Heart right ventricle (tissue), 16 donors: ENCODE measurements around the gene TPX2. TPM values are rescaled to one million over a fixed set of nuclear protein-coding genes. Genes with fewer than 3 reads are reported as not detected.
A peak's percentile ranks its signal among the peaks of the same experiment; 100 is the strongest.

ENCODE experiments used
- ATAC-seq, 8 donors: fragments of 200-7000 bp; cut with Tn5 transposase; one replicate each; pipeline ENCODE4 v1.9.1; 2020; ENCODE audit warnings: mild to moderate bottlenecking in 8 of 8, moderate library complexity in 8 of 8, moderate number of reproducible peaks in 1 of 8
- DNase-seq, 2 donors: peaks; one replicate each; pipeline ENCODE4 v3.0.0-alpha.2; 2020
- H3K27ac ChIP-seq, 10 donors: fragments of 200-600 bp; sonication (generic) in 2 of 10; one replicate each; pipeline versions ENCODE4 v1.5.0 to v1.8.0; 2020 to 2022; ENCODE audit warnings: mild to moderate bottlenecking in 3 of 10
- H3K27me3 ChIP-seq, 7 donors: fragments of 200-600 bp; one replicate each; pipeline ENCODE4 v1.8.0; 2021 to 2022; ENCODE audit warnings: mild to moderate bottlenecking in 2 of 7
- H3K36me3 ChIP-seq, 9 donors: fragments of 200-600 bp; sonication (generic) in 1 of 9; one replicate each; pipeline versions ENCODE4 v1.5.0 to v1.8.0; 2020 to 2022; ENCODE audit warnings: mild to moderate bottlenecking in 2 of 9
- H3K4me1 ChIP-seq, 9 donors: fragments of 200-600 bp; sonication (generic) in 1 of 9; one replicate each; pipeline versions ENCODE4 v1.5.0 to v1.8.0; 2020 to 2022; ENCODE audit warnings: mild to moderate bottlenecking in 4 of 9
- H3K4me3 ChIP-seq, 10 donors: fragments of 200-600 bp; sonication (generic) in 2 of 10; one replicate each; pipeline versions ENCODE4 v1.5.0 to v1.8.0; 2020 to 2022; ENCODE audit warnings: mild to moderate bottlenecking in 7 of 10, moderate library complexity in 2 of 10
- H3K9me3 ChIP-seq, 11 donors: fragments of 200-600 bp in 10 of 11; sonication (generic) in 2 of 11; one replicate each; pipeline versions ENCODE4 v1.5.0 to v1.8.0; 2013 to 2022; ENCODE audit warnings: mild to moderate bottlenecking in 2 of 11, control low read depth in 1 of 11, moderate library complexity in 1 of 11
- WGBS, 2 donors: extraction: QIAGEN DNeasy Blood & Tissue Kit; methylation state at CpG; one replicate each; pipeline ENCODE4 v1.1.7; 2013; ENCODE audit warnings: inconsistent platforms in 1 of 2; 5-methylcytosine and 5-hydroxymethylcytosine counted together
- intact Hi-C, 10 donors: fragments of 100-400 bp; cut with DNase I; formaldehyde crosslinking; loops; one replicate each; pipeline versions ENCODE4 v1.11.1 to v1.14.2; 2022
- polyA plus RNA-seq, 2 donors: library from polyadenylated mRNA; stranded (reverse); fragments of 200-250 nt; gene quantifications; one replicate each; pipeline ENCODE4 v1.2.3, GENCODE V29; 2013
- total RNA-seq, 10 donors: library from RNA; stranded (reverse); fragmentation: NEBNext Ultra II Directional in 3 of 10; extraction: Animal tissue kit (Norgen Biotek cat#: 25700) in 3 of 10; gene quantifications; one replicate each; pipeline versions ENCODE4 v1.2.1 to v1.2.4, GENCODE V29; 2021 to 2023
- TF ChIP-seq, protein P1 (sequence below), 9 donors: fragments of 200-600 bp; sonication (generic) in 2 of 9; IDR thresholded peaks; one replicate each; pipeline versions ENCODE4 v1.5.0 to v1.8.0; 2021 to 2022; ENCODE audit warnings: antibody characterized with exemption in 9 of 9, mild to moderate bottlenecking in 5 of 9, moderate library complexity in 1 of 9
- donor health status: Arrhythmogenic right ventricular cardiomyopathy.
- donor health status: ischemic (EF 13 %, LVEDD 7.1; RV severe dilation, severe dysfunction).
- donor health status: healthy with polysubstance abuse.
- donor health status: DM: no; HTN: yes; CAD: no.
- donor health status: DM: no; HTN: no; CAD: no.
- donor health status: ischemic (EF 25% LVEDD 6.9; RV normal size, moderate dysfunction).
- donor health status: ischemic (EF 25% LVEDD 5.7; RV mildly dilated, moderate dysfunction).
- donor health status: healthy.
- donor health status: DM: yes; HTN: yes; CAD: no.
- donor health status: Ischemic cardiomyopathy.
- donor health status: ischemic (EF 35%, LVEDD 5.7; RV mildly dilated, moderate dysfunction).
- donor health status: nonischemic (EF 11% LVEDD 7.7; RV severe dilation, severe dysfunction).
- donor health status: DM: yes; HTN: yes; CAD: no.
- donor health status: PGD.
- donor health status: ischemic (EF 29% LVEDD 5.4; RV normal size, mild dysfunction).
- donor health status: nonischemic (EF 23%, LVEDD 6.1; RV moderate dilation, normal function).

The TPX2 gene
- total and polyA plus RNA-seq, 12 donors = 0.17 to 9.6 (median 0.78) TPM

- Histone ChIP-seq H3K27me3 (peaks cover 0 to 25% (median 19%) of the 10 kb centered on the region in 7 donors), H3K36me3 (no peaks in the 10 kb centered on the region), H3K4me1 (peaks cover 4 to 51% (median 27%) of the 10 kb centered on the region in 9 donors), H3K4me3 (peak within 1 kb of the TSS; percentile 18 to 63 (median 48)), H3K9me3 (no peaks in the 10 kb centered on the region), H3K27ac (peak within 1 kb of the TSS; percentile 27 to 91 (median 78))
- ATAC-seq (peak; percentile 47 to 81 (median 72)), DNase-seq (peak; percentile 64 to 80)
- TF ChIP-seq, protein P1, sequence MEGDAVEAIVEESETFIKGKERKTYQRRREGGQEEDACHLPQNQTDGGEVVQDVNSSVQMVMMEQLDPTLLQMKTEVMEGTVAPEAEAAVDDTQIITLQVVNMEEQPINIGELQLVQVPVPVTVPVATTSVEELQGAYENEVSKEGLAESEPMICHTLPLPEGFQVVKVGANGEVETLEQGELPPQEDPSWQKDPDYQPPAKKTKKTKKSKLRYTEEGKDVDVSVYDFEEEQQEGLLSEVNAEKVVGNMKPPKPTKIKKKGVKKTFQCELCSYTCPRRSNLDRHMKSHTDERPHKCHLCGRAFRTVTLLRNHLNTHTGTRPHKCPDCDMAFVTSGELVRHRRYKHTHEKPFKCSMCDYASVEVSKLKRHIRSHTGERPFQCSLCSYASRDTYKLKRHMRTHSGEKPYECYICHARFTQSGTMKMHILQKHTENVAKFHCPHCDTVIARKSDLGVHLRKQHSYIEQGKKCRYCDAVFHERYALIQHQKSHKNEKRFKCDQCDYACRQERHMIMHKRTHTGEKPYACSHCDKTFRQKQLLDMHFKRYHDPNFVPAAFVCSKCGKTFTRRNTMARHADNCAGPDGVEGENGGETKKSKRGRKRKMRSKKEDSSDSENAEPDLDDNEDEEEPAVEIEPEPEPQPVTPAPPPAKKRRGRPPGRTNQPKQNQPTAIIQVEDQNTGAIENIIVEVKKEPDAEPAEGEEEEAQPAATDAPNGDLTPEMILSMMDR (IDR thresholded peaks at IDR 0.05) = no peak
- 60 to 61% methylated on average over 21 of the region's 21 CpGs for WGBS, 2 donors
- intact Hi-C loops = loop anchor here in 1 of 10 donors (10.0 kb wide), 1 partner anchor 239 kb away; no protein-coding TSS in a partner anchor
These were observed 106.3 kb downstream of the TPX2 start, which contains the start of gene FOXS1 for GRCh38 chr20:31845300-31845863. Gene FOXS1 (minus strand): TSS chr20:31845604. CDS start chr20:31845542, 62 bp downstream.

GRCh38 chr20:31846793-31847138, 107.7 kb downstream of the TPX2 start:
- Histone ChIP-seq H3K27ac (no peak overlapping the region), H3K27me3 (peaks cover 0 to 39% (median 33%) of the 10 kb centered on the region in 7 donors), H3K4me3 (no peak overlapping the region), H3K9me3 (no peaks in the 10 kb centered on the region), H3K36me3 (no peaks in the 10 kb centered on the region), H3K4me1 (peaks cover 4 to 37% (median 17%) of the 10 kb centered on the region in 9 donors)
- TF ChIP-seq, protein P1 (IDR thresholded peaks at IDR 0.05) = no peak
- 51 to 76% methylated on average over 3 of the region's 3 CpGs for WGBS, 2 donors
- DNase-seq (no peak), ATAC-seq (no peak)
- intact Hi-C loops = loop anchor here in 4 of 10 donors (1.0 to 10.0 kb wide), 3 partner anchors 23 to 238 kb away; no protein-coding TSS in a partner anchor

- H3K36me3 ChIP-seq = no peaks in the 10 kb centered on the region
- peaks cover 0 to 21% (median 2%) of the 10 kb centered on the region in 9 donors for H3K4me1 ChIP-seq
- TF ChIP-seq, protein P1 (IDR thresholded peaks at IDR 0.05) = no peak
- DNase-seq = no peak
- no peak overlapping the region for H3K4me3 ChIP-seq
- 89 to 90% methylated on average over 32 of the region's 32 CpGs for WGBS, 2 donors
- intact Hi-C loops = loop anchor here in 1 of 10 donors (10.0 kb wide), 1 partner anchor 236 kb away; no protein-coding TSS in a partner anchor
- no peaks in the 10 kb centered on the region for H3K9me3 ChIP-seq
- H3K27ac ChIP-seq = no peak overlapping the region
- H3K27me3 ChIP-seq = peaks cover 0 to 41% (median 39%) of the 10 kb centered on the region in 7 donors
- ATAC-seq = no peak
These were observed 109.3 kb downstream of the TPX2 start for GRCh38 chr20:31848088-31848999.

DNA sequence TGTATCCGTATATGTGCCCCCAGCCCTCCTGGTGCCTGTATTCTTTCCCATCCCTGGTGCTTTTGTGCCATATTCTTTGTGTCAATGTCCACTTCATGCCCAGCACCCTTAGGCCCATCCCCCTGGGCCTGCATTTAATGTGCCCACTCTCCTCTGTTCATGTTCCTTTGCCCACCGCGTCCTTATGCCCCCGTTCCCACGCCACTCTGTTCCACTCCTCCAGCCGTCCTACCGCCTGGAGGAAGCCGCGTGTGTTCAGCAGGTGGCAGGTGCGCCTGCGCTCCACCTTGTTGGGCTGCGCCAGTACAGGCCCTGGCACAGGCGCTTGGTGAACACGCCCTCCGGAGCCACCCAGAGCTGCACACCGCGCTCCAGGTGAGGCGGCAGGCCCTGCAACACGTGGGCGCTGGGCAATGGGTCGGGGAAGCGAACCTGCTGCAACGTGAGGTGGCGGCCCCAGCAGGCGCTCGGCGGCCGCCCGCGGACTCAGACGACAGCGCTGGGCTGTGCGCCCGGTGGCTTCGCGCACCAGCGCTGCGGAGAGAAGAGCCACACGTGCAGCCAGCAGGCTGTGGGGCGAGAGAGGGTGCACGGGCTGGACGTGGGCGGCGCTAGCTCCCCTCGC, 110.3 kb downstream of the TPX2 start:
- H3K4me1 ChIP-seq = peaks cover 0 to 18% (median 0%) of the 10 kb centered on the region in 9 donors
- H3K4me3 ChIP-seq = no peak overlapping the region
- peaks cover 0 to 51% (median 39%) of the 10 kb centered on the region in 7 donors for H3K27me3 ChIP-seq
- TF ChIP-seq, protein P1 (IDR thresholded peaks at IDR 0.05) = no peak
- intact Hi-C loops = loop anchor here in 1 of 10 donors (10.0 kb wide), 1 partner anchor 235 kb away; no protein-coding TSS in a partner anchor
- no peaks in the 10 kb centered on the region for H3K36me3 ChIP-seq
- WGBS, 2 donors = 24 to 27% methylated on average over 45 of the region's 45 CpGs
- no peak for DNase-seq
- H3K9me3 ChIP-seq = no peaks in the 10 kb centered on the region
- no peak overlapping the region for H3K27ac ChIP-seq
- ATAC-seq = no peak
